Right atrium auricular region (tissue), 2 donors: ENCODE measurements around the gene JARID2. TPM values are rescaled to one million over a fixed set of nuclear protein-coding genes. Genes with fewer than 3 reads are reported as not detected.

Experiments
- DNase-seq: peaks from one replicate; pipeline ENCODE4 v3.0.0-alpha.2; 2019; ENCODE audit warnings: low spot score
- H3K27ac ChIP-seq, 2 donors: fragments of 200-600 bp; sonication (generic); 1 replicate in 1 of 2; 2 replicates in 1 of 2; pipeline ENCODE4 v1.5.1; 2016 to 2019
- H3K27me3 ChIP-seq, 2 donors: fragments of 200-600 bp; sonication (generic); one replicate each; pipeline versions ENCODE4 v1.5.1 to v1.6.0; 2017 to 2019
- H3K36me3 ChIP-seq: fragments of 200-600 bp; sonication (generic); one replicate; pipeline ENCODE4 v1.5.1; 2016
- H3K4me1 ChIP-seq, 2 donors: fragments of 200-600 bp; sonication (generic); one replicate each; pipeline versions ENCODE4 v1.5.1 to v1.6.0; 2017 to 2019
- H3K4me3 ChIP-seq, 2 donors: fragments of 200-600 bp; sonication (generic); 1 replicate in 1 of 2; 2 replicates in 1 of 2; pipeline ENCODE4 v1.5.1; 2017 to 2019; ENCODE audit warnings: mild to moderate bottlenecking in 1 of 2, moderate library complexity in 1 of 2
- H3K9me3 ChIP-seq, 2 donors: fragments of 200-600 bp; sonication (generic); one replicate each; pipeline ENCODE4 v1.5.1; 2019
- CTCF ChIP-seq, 2 donors: fragments of 200-600 bp; sonication (generic); IDR thresholded peaks; one replicate each; pipeline ENCODE4 v1.5.1; 2019; ENCODE audit warnings: antibody characterized with exemption in 2 of 2
- total RNA-seq, 2 donors: library from RNA; depleted of rRNA; stranded (reverse); fragments of >200 nt; gene quantifications; one replicate each; pipeline ENCODE4 v1.1.0, GENCODE V29; 2016

The JARID2 gene
- total RNA-seq, 2 donors from 2014 or later: 6.5 to 6.7 TPM

DNA sequence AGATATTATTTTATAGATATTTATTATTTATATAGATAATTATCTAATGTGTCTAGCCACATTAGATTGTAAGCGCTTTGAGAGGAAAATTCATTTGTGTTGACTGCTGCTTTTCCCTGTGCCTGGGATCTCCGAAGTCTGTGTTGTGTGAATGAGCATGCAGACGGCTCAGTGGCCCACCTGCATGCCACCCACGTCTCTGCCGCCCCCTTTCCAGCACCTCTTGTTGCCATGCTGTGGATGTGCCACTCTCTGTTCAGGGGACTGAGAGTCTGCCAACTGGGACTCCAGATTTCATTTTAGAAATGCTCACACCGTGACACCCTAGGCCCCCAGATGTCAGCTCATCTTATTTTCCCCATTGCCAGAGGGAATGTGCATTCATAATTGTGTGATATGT lies 139.7 kb downstream of the JARID2 start:
- H3K4me3 ChIP-seq: no peak overlapping the region
- TF ChIP-seq CTCF (IDR thresholded peaks at IDR 0.05): no peak
- H3K27ac ChIP-seq: no peak overlapping the region
- H3K9me3 ChIP-seq: no peaks in the 10 kb centered on the region
- H3K36me3 ChIP-seq: no peaks in the 10 kb centered on the region
- no peak for DNase-seq
- no peaks in the 10 kb centered on the region for H3K27me3 ChIP-seq
- peaks cover 0 to 47% of the 10 kb centered on the region in 2 donors for H3K4me1 ChIP-seq

GRCh38 chr6:15386110-15386755 lies 140.4 kb downstream of the JARID2 start:
- H3K27me3 ChIP-seq: no peaks in the 10 kb centered on the region
- peaks cover 0 to 53% of the 10 kb centered on the region in 2 donors for H3K4me1 ChIP-seq
- no peaks in the 10 kb centered on the region for H3K36me3 ChIP-seq
- H3K27ac ChIP-seq: no peak overlapping the region
- H3K4me3 ChIP-seq: no peak overlapping the region
- no peaks in the 10 kb centered on the region for H3K9me3 ChIP-seq
- DNase-seq: no peak
- TF ChIP-seq CTCF (IDR thresholded peaks at IDR 0.05): no peak

DNA sequence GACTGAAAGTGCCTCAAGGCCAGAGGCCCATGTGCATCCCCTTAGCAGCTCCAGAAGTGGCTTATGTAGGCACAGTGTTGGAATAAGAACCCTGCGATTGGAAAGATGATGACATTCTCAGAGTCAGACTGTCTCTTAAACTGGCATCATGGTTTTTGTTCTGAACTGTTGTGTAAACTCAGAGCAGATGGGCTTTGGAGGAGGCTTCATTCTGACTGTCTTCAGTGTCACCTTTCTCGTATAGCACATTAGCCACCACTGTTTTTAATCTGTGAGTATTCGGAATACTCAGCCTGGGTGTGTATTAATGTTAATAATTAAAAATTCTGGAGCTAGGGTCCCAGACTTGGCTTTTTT lies 140.9 kb downstream of the JARID2 start:
- Histone ChIP-seq H3K9me3 (no peaks in the 10 kb centered on the region), H3K36me3 (no peaks in the 10 kb centered on the region), H3K27ac (no peak overlapping the region), H3K4me1 (peaks cover 0 to 58% of the 10 kb centered on the region in 2 donors), H3K27me3 (no peaks in the 10 kb centered on the region), H3K4me3 (no peak overlapping the region)
- TF ChIP-seq CTCF (IDR thresholded peaks at IDR 0.05): no peak
- DNase-seq: no peak

GRCh38 chr6:15387118-15387517 lies 141.2 kb downstream of the JARID2 start:
- Histone ChIP-seq H3K4me3 (no peak overlapping the region), H3K36me3 (no peaks in the 10 kb centered on the region), H3K27me3 (no peaks in the 10 kb centered on the region), H3K9me3 (no peaks in the 10 kb centered on the region), H3K4me1 (peaks cover 0 to 62% of the 10 kb centered on the region in 2 donors), H3K27ac (no peak overlapping the region)
- TF ChIP-seq CTCF (IDR thresholded peaks at IDR 0.05): no peak
- no peak for DNase-seq

GRCh38 chr6:15389084-15389764 lies 143.4 kb downstream of the JARID2 start:
- peak; percentile 64 for DNase-seq
- H3K4me1 ChIP-seq: peaks cover 0 to 70% of the 10 kb centered on the region in 2 donors
- no peaks in the 10 kb centered on the region for H3K36me3 ChIP-seq
- H3K4me3 ChIP-seq: no peak overlapping the region
- no peak for TF ChIP-seq CTCF (IDR thresholded peaks at IDR 0.05)
- H3K27me3 ChIP-seq: no peaks in the 10 kb centered on the region
- no peaks in the 10 kb centered on the region for H3K9me3 ChIP-seq
- peak overlapping the region; percentile 49 to 59 for H3K27ac ChIP-seq
